SK-N-SH treated with all-trans-retinoic acid at 6 μM for 48 hours (cell line): Measurements from ENCODE around the gene GLP2R.

Experiments
- ARNTL ChIP-seq: fragments of 450-650 bp; formaldehyde crosslinking; IDR thresholded peaks from 2 replicates; pipeline ENCODE4 v1.5.0; 2020; ENCODE audit warnings: low read depth, mild to moderate bottlenecking, moderate library complexity, borderline replicate concordance
- ZFP3 ChIP-seq: fragments of 250-450 bp; sonication (Bioruptor Pico); IDR thresholded peaks from 2 replicates; pipeline ENCODE4 v1.5.0; 2020; ENCODE audit warnings: mild to moderate bottlenecking, moderate library complexity
- ZNF565 ChIP-seq: fragments of 450-650 bp; formaldehyde crosslinking; conservative IDR thresholded peaks from 2 replicates; pipeline ENCODE4 v1.5.0; 2020; ENCODE audit warnings: low read depth, mild to moderate bottlenecking, moderate library complexity
- ZNF8 ChIP-seq: fragments of 450-650 bp; formaldehyde crosslinking; IDR thresholded peaks from 2 replicates; pipeline ENCODE4 v1.5.0; 2020; ENCODE audit warnings: mild to moderate bottlenecking, moderate library complexity
- TF ChIP-seq, protein P1 (sequence below): fragments of 250-450 bp; sonication (Bioruptor Pico); IDR thresholded peaks from 2 replicates; pipeline ENCODE4 v1.8.0; 2021; ENCODE audit warnings: low read depth, mild to moderate bottlenecking, moderate library complexity, borderline replicate concordance

GRCh38 chr17:9868552-9868951 is 42.8 kb downstream of the GLP2R start:
- TF ChIP-seq ZNF565 (no peak), ZNF8 (CRISPR knock-in tag) (no peak), ZFP3 (CRISPR knock-in tag) (no peak), ARNTL (CRISPR knock-in tag) (no peak)
- TF ChIP-seq, protein P1, sequence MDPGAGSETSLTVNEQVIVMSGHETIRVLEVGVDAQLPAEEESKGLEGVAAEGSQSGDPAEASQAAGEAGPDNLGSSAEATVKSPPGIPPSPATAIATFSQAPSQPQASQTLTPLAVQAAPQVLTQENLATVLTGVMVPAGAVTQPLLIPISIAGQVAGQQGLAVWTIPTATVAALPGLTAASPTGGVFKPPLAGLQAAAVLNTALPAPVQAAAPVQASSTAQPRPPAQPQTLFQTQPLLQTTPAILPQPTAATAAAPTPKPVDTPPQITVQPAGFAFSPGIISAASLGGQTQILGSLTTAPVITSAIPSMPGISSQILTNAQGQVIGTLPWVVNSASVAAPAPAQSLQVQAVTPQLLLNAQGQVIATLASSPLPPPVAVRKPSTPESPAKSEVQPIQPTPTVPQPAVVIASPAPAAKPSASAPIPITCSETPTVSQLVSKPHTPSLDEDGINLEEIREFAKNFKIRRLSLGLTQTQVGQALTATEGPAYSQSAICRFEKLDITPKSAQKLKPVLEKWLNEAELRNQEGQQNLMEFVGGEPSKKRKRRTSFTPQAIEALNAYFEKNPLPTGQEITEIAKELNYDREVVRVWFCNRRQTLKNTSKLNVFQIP (CRISPR knock-in tag): no peak
